K562 (cell line): Measurements from ENCODE around the gene STING1. TPM values are rescaled to one million over a fixed set of nuclear protein-coding genes. Genes with fewer than 3 reads are reported as not detected.

Experiments used
- ATAC-seq: fragments of 200-7000 bp; cut with Tn5 transposase; 3 replicates; pipeline ENCODE4 v1.9.1; 2020; ENCODE audit warnings: moderate library complexity
- BruUV-seq: library from RNA; stranded (reverse); fragments of 400-500 nt; replicated peaks from 2 replicates; lab custom pipeline; 2021; lab: Mats Ljungman, UMichigan
- CTCF ChIA-PET: fragments of 300-600 bp; formaldehyde crosslinking; extraction: SDS; loops from one replicate; lab custom pipeline; 2021; ENCODE audit warnings: low intra/inter-chr PET ratio; lab: Yijun Ruan, JAX
- POLR2A ChIA-PET: fragments of 300-600, 350-650 bp; sonication (Branson Sonifier 250); formaldehyde crosslinking; extraction: SDS; loops from one replicate; lab custom pipeline; 2021; ENCODE audit warnings: antibody characterized with exemption, inconsistent platforms; lab: Yijun Ruan, JAX
- DNase-seq, 4 experiments: peaks; one replicate each; pipeline versions ENCODE4 v3.0.0 to v3.0.0-alpha.2; 2011 to 2018; ENCODE audit warnings: low spot score in 3 of 4, mixed read lengths in 3 of 4; ENCODE audit errors: extremely low read depth in 1 of 4
- FAIRE-seq: peaks from 2 replicates; lab custom pipeline; 2011; peaks lifted over from hg19 to GRCh38; lab: Jason Lieb, UNC
- H2AFZ ChIP-seq: 2 replicates; pipeline ENCODE4 v1.6.0; 2011; ENCODE audit warnings: low read depth, low read length, control low read depth, inconsistent platforms
- H3K27ac ChIP-seq: fragments of 200-600 bp; 3 replicates; pipeline ENCODE4 v1.8.0; 2011; ENCODE audit warnings: low read depth, mild to moderate bottlenecking, control low read depth, inconsistent platforms, low read length, moderate library complexity, mixed read lengths; ENCODE audit errors: extremely low read depth
- H3K27me3 ChIP-seq, 2 experiments: fragments of 300-600 bp in 1 of 2; 2 replicates in 1 of 2; 3 replicates in 1 of 2; pipeline versions ENCODE4 v1.6.0 to v1.8.0; 2011; ENCODE audit warnings: inconsistent platforms in 2 of 2, low read length in 2 of 2, mild to moderate bottlenecking in 1 of 2, mixed read lengths in 1 of 2, moderate library complexity in 1 of 2; ENCODE audit not compliant: control insufficient read depth in 2 of 2, insufficient read depth in 2 of 2
- H3K36me3 ChIP-seq: fragments of 300-600 bp; 3 replicates; pipeline ENCODE4 v1.8.0; 2011; ENCODE audit warnings: mild to moderate bottlenecking, low read length, inconsistent platforms; ENCODE audit not compliant: control insufficient read depth, insufficient read depth
- H3K4me1 ChIP-seq, 2 experiments: fragments of 200-600 bp in 1 of 2; replicated peaks in 1 of 2; 2 replicates in 1 of 2; 3 replicates in 1 of 2; pipeline versions ENCODE4 v1.5.1 to v1.8.0; 2011; ENCODE audit warnings: inconsistent platforms in 2 of 2, low read length in 2 of 2, mild to moderate bottlenecking in 1 of 2, mixed read lengths in 1 of 2, moderate library complexity in 1 of 2; ENCODE audit not compliant: control insufficient read depth in 2 of 2, insufficient read depth in 2 of 2
- H3K4me2 ChIP-seq: 2 replicates; pipeline ENCODE4 v1.6.1; 2011; ENCODE audit warnings: low read length, control low read depth, inconsistent platforms, mixed read lengths; ENCODE audit not compliant: insufficient read depth
- H3K4me3 ChIP-seq: fragments of 200-600 bp; sonication (generic), shearing (Covaris generic); 2 replicates; pipeline ENCODE4 v1.5.1; 2016; ENCODE audit warnings: control low read depth, inconsistent platforms
- H3K79me2 ChIP-seq: fragments of 200-600 bp; 3 replicates; pipeline ENCODE4 v1.8.0; 2011; ENCODE audit warnings: low read length, inconsistent platforms; ENCODE audit not compliant: control insufficient read depth, insufficient read depth
- H3K9ac ChIP-seq, 2 experiments: 2 replicates each; pipeline versions ENCODE4 v1.6.0 to v1.6.1; 2011; ENCODE audit warnings: low read depth in 2 of 2, low read length in 2 of 2, control low read depth in 1 of 2, inconsistent platforms in 1 of 2, mild to moderate bottlenecking in 1 of 2, mixed read lengths in 1 of 2; ENCODE audit not compliant: insufficient read depth in 1 of 2
- H3K9me1 ChIP-seq: one replicate; pipeline ENCODE4 v1.6.0; 2011; ENCODE audit warnings: inconsistent platforms, mild to moderate bottlenecking, low read length, moderate library complexity; ENCODE audit not compliant: control insufficient read depth, insufficient read depth
- H3K9me3 ChIP-seq: replicated peaks from 2 replicates; pipeline ENCODE4 v1.5.1; 2011; ENCODE audit warnings: low read depth, low read length, inconsistent platforms; ENCODE audit not compliant: control insufficient read depth, insufficient read depth
- H4K20me1 ChIP-seq: replicated peaks from 2 replicates; pipeline ENCODE4 v1.6.1; 2011; ENCODE audit warnings: low read length, inconsistent platforms, mixed read lengths; ENCODE audit not compliant: control insufficient read depth, insufficient read depth
- L3MBTL2 ChIP-seq: fragments of 450-650 bp; IDR thresholded peaks from 2 replicates; pipeline ENCODE4 v1.6.1; 2016; ENCODE audit warnings: mild to moderate bottlenecking, moderate library complexity
- MLLT1 ChIP-seq, 2 experiments: fragments of 450-650 bp; IDR thresholded peaks; 2 replicates each; pipeline ENCODE4 v1.6.1; 2016
- NKRF ChIP-seq: fragments of 450-650 bp; IDR thresholded peaks from 2 replicates; pipeline ENCODE4 v1.6.1; 2016; ENCODE audit warnings: borderline replicate concordance
- PHF20 ChIP-seq: fragments of 450-650 bp; IDR thresholded peaks from 2 replicates; pipeline ENCODE4 v1.6.1; 2018; ENCODE audit not compliant: partially characterized antibody
- SAFB2 ChIP-seq: fragments of 200-400 bp; formaldehyde crosslinking; IDR thresholded peaks from 2 replicates; pipeline ENCODE4 v1.6.1; 2018; ENCODE audit warnings: borderline replicate concordance, low read length, low read depth, moderate library complexity; ENCODE audit not compliant: severe bottlenecking
- TRIM24 ChIP-seq, 2 experiments: fragments of 450-650 bp; IDR thresholded peaks; 2 replicates each; pipeline ENCODE4 v1.6.1; 2016
- TSC22D4 ChIP-seq: fragments of 450-650 bp; IDR thresholded peaks from 2 replicates; pipeline ENCODE4 v1.6.1; 2016; ENCODE audit warnings: missing genetic modification characterization, missing biosample characterization, control low read depth
- ZBTB5 ChIP-seq: fragments of 450-650 bp; IDR thresholded peaks from 2 replicates; pipeline ENCODE4 v1.6.1; 2017; ENCODE audit warnings: antibody characterized with exemption
- whole genome bisulfite sequencing: fragments of 100-300 bp; shearing (Covaris generic); methylation state at CpG from one replicate; pipeline ENCODE4 v1.1.6; 2016; ENCODE audit warnings: low coverage, mixed read lengths; ENCODE audit not compliant: insufficient coverage; ENCODE audit errors: missing lambda C conversion rate; 5-methylcytosine and 5-hydroxymethylcytosine counted together
- in situ Hi-C: fragments of 300-500 bp; cut with MboI; formaldehyde crosslinking; loops from 4 replicates; pipeline ENCODE4 v1.15.0; 2018; ENCODE audit warnings: inconsistent platforms, mixed read lengths
- intact Hi-C: fragments of 100-400 bp; cut with micrococcal nuclease; formaldehyde crosslinking; loops from 2 replicates; pipeline ENCODE4 v1.14.2; 2022
- polyA plus RNA-seq, 8 experiments: library from polyadenylated mRNA; depleted of rRNA in 4 of 8; stranded (reverse) in 5 of 8; unstranded in 3 of 8; fragments of >200 nt; fragmentation: Nextera tagmentation in 2 of 8; fragmentation: Illumina TruSeq in 1 of 8; extraction: Ambion mirVana in 2 of 8; extraction: Trizol in 1 of 8; gene quantifications; 2 replicates each; pipeline versions ENCODE4 v1.2.1 to v1.2.3, GENCODE V29; 2011 to 2014; ENCODE audit warnings: inconsistent platforms in 1 of 8, missing spikeins in 1 of 8
- total RNA-seq, 7 experiments: library from RNA; depleted of rRNA in 6 of 7; stranded (reverse); fragments of >200 nt in 6 of 7; fragmentation: Illumina TruSeq in 2 of 7; extraction: Trizol in 2 of 7; gene quantifications; 2 replicates each; pipeline versions ENCODE4 v1.2.1 to v1.2.3, GENCODE V29; 2011 to 2021; ENCODE audit warnings: low replicate concordance in 1 of 7

Gene STING1
- total and polyA plus RNA-seq, 9 of the 15 experiments (the other 6 are each of a cell fraction or from before 2014, with no cell fraction given), result 20.8 to 69.1 (median 44.7) TPM

DNA sequence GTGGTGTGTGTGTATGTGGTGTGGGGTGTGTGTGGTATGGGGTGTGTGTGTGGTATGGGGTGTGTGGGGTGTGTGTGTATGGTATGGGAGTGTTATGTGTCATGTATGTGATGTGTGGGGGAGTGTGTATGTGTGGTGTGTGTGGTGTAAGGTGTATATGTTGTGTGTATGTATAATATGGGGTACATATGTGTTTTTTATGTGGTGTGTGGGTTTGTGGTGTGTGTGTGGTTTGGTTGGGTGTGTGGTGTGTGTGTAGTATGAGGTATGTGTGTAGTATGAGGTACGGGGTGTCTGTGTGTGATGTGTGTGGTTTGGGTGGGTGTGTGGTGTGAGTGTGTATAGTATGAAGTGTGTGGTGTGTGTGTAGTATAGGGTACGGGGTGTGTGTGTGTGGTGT, 31.4 kb downstream of the STING1 start:
- BruUV-seq, result no TSS peak

More for the DNA sequence above, 31.4 kb downstream of the STING1 start:
- FAIRE-seq (no peak), ATAC-seq (no peak), DNase-seq (no peak)
- Histone ChIP-seq H3K79me2 (no peaks in the 10 kb centered on the region), H3K4me2 (no peak overlapping the region), H3K9me1 (peaks cover 4% of the 10 kb centered on the region), H3K36me3 (no peaks in the 10 kb centered on the region), H3K27me3 (no peaks in the 10 kb centered on the region), H3K4me3 (no peak overlapping the region), H3K9ac (no peak overlapping the region), H2AFZ (no peak overlapping the region)
- ChIA-PET CTCF (no interaction called here), POLR2A (interaction anchor here (0.6 kb wide), 1 partner anchor 654 kb away, joined by 4 read pairs; no protein-coding TSS in a partner anchor)
- intact Hi-C loops, result no loop called here
- TF ChIP-seq MLLT1 (IDR thresholded peaks at IDR 0.05) (0 out of 4 replicates have a peak, but pooled peaks of 1 of the 2 experiments have one; percentile 18), PHF20 (peak; percentile 23), TRIM24 (IDR thresholded peaks at IDR 0.05) (0 out of 4 replicates have a peak, but pooled peaks of 1 of the 2 experiments have one; percentile 5), TSC22D4 (tag) (0 out of 2 replicates have a peak, but pooled peaks have one; percentile 78), SAFB2 (no peak), ZBTB5 (0 out of 2 replicates have a peak, but pooled peaks have one; percentile 29), NKRF (peak; percentile 28; the same call in 1 of the 2 replicates), L3MBTL2 (no peak)
- TF ChIP-seq, all 486 proteins: peak for 6
- no peaks in the 10 kb centered on the region for H4K20me1 ChIP-seq
- H3K27ac ChIP-seq, result no peak overlapping the region
- H3K9me3 ChIP-seq, result no peaks in the 10 kb centered on the region
- 63% methylated on average over 1 of the region's 2 CpGs for WGBS
- peaks cover 9 to 11% of the 10 kb centered on the region in 2 experiments; a peak in 4 of 5 replicates for H3K4me1 ChIP-seq
- in situ Hi-C loops, result no loop called here
